NK-92 treated with Interleukin-12 subunit alpha and Interleukin-12 subunit beta, amount 100 ng/mL, for 24 hours (cell line): ENCODE data around the gene CLTCL1.
A peak's percentile ranks its signal among the peaks of the same experiment; 100 is the strongest.

Source experiments
- DNase-seq: peaks from one replicate; lab custom pipeline; 2025; lab: John Stamatoyannopoulos, UW

The CLTCL1 gene

GRCh38 chr22:19195796-19196731 lies 95.5 kb downstream of the CLTCL1 start:
- DNase-seq, result no peak

GRCh38 chr22:19194766-19195536 lies 96.6 kb downstream of the CLTCL1 start:
- no peak for DNase-seq

- no peak for DNase-seq
Measured at GRCh38 chr22:19193879-19194278, 97.6 kb downstream of the CLTCL1 start.

DNA sequence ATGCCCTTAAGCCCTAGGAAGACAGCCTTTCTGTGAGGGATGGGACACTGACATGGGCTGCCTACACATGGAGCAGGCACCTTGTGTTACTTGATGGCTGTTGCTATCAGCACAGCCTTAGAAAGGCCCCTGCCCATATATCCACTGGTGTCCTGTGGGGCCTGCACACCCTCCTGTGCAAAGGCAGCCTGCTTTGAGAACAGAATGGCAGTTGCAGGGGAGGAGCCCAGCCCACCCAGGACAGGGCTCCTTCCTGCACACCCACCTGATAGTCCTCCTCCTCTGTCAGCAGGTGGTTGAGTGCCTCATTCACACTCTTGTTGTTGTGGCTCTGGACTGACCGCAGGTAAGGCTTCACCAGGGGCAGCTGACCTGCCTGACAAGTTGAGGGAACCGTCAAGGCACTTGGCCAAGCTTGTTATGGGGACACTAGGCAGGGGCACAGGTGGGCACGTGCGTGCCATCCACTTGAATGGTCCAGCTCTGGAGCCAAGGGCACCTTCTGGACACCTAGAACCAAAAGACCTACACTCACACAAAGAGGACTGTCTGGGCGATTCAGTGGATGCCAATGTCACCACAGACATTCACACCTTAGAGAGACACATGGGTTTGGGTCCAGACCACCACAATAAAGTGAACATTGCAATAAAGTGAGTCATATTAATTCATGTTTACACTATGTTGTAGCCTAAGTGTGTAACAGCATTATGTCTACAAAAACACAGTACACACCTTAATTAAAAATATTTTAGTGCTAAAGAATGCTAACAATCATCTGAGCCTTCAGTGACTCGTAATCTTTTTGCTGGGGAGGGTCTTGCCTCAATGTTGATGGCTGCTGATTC lies 103.6 kb downstream of the CLTCL1 start:
- no peak for DNase-seq

- no peak for DNase-seq
Measured at GRCh38 chr22:19184276-19184997, 107.1 kb downstream of the CLTCL1 start.

- DNase-seq, result no peak
Measured at GRCh38 chr22:19183216-19183615, 108.3 kb downstream of the CLTCL1 start.

DNA sequence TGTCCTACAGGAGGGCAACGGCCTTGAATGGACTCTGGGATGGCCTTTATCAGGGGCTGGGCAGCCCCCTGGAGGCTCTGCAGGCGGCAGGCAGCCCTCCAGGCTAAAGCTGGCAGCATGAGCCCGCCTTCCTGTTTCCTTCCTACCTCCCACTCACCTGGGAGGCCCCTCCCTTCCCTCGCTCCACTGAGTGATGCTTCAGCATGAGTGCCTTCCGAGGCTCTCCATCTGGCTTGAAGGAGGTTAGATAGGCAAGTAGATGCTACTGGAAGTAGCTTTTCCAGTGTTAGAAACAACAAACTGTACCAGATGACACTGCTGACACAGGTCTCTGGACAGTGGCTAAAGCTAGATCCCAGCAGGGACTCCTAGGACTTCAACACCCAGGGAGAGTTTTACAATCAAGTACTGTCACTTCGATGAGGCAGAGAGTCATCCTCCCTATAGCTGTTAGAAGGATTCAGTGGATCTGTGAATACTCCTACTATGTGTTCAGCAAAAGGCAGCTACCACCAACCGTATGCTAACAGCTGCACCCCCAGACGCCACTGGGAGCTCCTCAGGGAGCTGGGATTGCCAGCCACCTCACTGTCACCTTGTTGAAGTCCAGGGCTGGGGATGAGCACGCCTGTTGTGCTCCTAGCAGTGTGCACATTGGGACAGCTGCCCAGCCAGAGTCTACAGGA lies 108.9 kb downstream of the CLTCL1 start:
- no peak for DNase-seq

- DNase-seq, result no peak
Measured at GRCh38 chr22:19181786-19182471, 109.6 kb downstream of the CLTCL1 start.

GRCh38 chr22:19180740-19181410 lies 110.6 kb downstream of the CLTCL1 start:
- no peak for DNase-seq

DNA sequence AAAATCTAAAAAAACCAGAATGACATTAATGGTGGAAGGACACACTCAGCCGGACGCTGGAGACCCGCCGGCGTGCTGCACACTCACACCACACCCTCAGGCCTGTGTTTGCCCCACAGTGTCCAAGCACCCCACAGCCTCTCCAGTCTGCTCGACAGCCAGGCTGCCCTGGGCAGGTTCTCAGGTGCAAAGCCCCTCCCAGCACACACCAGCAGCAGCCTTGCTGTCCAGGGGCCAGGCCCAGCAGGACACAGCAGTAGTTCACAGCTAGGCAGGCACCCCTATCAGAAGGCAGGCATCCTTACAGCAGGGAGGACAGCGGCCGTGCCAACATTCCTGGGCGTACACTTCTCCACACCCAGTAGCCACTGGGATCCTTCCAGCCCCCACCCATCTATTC lies 111.3 kb downstream of the CLTCL1 start:
- DNase-seq, result no peak

- DNase-seq, result no peak
Measured at GRCh38 chr22:19179497-19180048, 111.9 kb downstream of the CLTCL1 start.

DNA sequence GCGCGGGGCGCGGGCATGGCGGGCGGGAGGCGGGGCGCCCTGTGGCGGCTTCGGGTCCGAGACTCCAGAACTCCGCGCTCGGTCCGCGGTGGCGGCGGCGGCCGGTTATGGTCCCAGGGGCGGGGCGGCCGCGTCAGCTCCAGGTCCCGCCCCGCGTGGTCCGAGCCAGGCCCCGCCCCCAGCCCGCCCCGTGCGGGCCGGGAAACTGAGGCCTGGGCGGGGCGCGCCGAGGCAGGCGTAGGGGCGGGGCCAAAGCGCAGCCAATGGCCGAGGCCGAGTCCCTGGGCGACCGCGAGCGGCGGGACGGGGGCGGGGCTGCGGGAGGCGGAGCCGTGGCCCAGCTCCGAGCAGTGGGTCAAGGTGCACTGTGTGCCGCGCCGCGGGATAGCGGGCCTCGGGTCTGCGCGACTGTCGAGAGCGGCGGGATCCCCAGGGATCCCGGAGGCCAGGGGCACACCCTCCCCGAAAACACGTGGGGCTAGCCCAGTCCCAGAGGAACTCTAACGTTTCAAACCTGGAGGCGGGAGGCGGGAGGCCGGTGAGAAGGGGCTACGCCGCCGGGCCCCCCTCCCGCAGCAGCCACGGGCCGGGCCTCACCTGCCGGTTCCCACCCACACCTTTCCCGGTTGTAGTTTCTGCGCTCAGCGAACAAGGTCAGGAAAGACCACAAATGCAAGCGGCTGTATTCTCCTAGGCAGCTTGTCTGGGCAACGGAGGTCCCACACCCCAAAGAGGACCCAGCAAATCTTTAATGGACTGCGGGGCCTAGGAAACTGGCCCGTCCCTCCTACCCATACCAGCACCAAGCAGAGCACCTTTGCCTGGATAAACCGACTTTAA lies 112.6 kb downstream of the CLTCL1 start, which contains the start of gene SLC25A1:
Gene SLC25A1, minus strand, starts transcription at position 80 of the 840 bp plus-strand sequence. Its CDS starts 63 bp downstream, at position 17.
- peak; percentile 69 for DNase-seq

- DNase-seq, result no peak
Measured at GRCh38 chr22:19178065-19178656, 113.4 kb downstream of the CLTCL1 start.

DNA sequence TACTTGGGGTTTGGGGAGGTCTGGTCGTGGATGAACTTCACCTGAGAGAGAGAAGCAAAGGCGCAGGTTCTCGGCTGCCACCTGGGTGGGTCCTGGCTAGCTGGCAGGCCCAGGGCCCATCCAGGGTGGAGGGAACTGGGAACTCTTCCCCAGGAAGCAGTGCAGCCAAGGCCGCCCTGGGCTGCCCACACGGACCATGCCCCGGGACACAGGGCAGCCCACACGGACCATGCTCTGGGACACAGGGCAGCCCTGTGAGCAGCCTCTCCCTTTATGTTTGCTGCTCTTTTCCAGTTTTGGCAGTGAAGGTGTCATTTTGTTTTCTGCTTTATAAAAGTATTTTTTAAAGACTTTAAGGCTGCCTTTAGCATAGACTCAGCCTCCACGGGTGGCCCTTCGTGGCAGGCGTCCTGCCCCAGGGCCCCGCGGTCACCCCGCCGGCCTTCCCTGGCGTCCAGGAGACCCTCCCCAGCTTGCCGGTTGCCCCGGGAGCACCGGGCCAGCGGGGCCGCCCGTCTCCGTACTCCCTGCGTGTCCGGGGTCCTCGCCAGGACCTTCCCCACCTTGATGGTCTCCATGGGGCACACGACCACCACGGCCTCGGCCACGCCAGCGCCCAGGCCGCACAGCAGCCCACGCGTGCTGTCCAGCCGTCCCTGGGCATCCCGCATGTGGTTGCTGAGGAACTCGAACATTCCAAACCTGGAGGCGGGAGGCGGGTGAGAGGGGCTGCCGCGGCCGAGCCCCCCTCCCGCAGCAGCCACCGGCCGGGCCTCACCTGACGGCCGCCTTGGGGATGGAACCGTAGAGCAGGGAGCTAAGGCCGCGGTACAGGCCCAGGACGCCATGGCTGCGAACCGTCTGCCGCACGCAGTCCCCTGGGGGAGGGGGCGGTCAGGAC lies 114.1 kb downstream of the CLTCL1 start:
- no peak for DNase-seq

DNA sequence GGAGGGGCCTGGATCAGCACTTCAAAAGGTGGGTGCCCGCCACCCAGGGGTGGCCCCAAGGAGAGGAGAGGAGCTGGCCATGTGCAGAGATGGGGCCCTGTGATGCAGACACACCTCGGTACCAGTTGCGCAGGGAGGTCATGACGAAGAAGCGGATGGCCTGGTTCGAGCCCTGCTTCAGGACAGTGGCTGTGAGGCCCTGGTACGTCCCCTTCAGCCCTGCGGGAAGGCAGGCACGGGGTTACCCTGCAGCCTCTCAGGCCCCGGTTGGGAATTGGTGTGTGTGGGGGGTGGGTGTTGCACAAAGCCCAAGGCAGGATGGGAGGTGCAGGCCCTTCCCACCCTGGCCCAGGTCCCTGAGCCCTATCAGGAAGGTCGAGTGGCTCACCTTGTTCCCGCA lies 114.8 kb downstream of the CLTCL1 start:
- DNase-seq, result no peak

DNA sequence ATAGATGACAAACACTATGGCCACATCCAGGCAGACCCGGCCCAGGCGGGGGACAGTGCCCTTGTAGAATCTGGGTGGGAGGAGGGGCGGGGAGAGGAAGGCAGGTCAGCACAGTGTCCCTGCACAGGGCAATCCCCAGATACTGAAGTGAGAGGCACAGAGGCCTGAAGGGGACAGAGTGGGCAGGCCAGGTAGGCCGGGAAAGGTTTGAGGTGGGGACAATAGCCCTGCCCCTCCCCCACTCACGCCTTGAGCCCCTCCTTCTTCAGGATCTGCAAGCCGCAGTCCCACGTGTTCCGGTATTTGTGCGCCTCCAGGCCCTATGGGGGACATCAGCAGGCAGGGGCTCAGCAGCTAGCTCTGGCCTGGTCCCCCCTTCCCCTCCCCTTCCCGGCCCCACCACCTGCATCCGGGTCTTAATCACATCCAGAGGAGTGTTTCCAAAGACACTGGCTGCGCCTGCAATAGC lies 115.3 kb downstream of the CLTCL1 start:
- no peak for DNase-seq
